PC-9 (cell line): Measurements from ENCODE around the gene ABCD4. TPM values are rescaled to one million over a fixed set of nuclear protein-coding genes. Genes with fewer than 3 reads are reported as not detected.

Source experiments
- BruUV-seq: library from RNA; stranded (reverse); fragments of 400-500 nt; replicated peaks from 2 replicates; lab custom pipeline; 2021; lab: Mats Ljungman, UMichigan
- CTCF ChIA-PET: fragments of 300-600 bp; sonication (Branson Sonifier 250); formaldehyde crosslinking; loops from one replicate; lab custom pipeline; 2022; ENCODE audit warnings: antibody characterized with exemption; lab: Charles Lee
- POLR2A ChIA-PET: fragments of 300-600 bp; sonication (Branson Sonifier 250); formaldehyde crosslinking; loops from one replicate; lab custom pipeline; 2022; ENCODE audit warnings: antibody characterized with exemption; ENCODE audit not compliant: unreplicated experiment; lab: Charles Lee
- DNase-seq, 2 experiments: peaks; one replicate each; pipeline versions ENCODE4 v3.0.0 to v3.0.0-alpha.2; 2015 to 2022; ENCODE audit warnings: mixed read lengths in 1 of 2
- H2AFZ ChIP-seq: fragments of 200-600 bp; sonication (generic); 2 replicates; pipeline ENCODE4 v1.8.1; 2017; ENCODE audit warnings: antibody characterized with exemption
- H3F3A ChIP-seq: fragments of 200-600 bp; sonication (generic); 2 replicates; pipeline ENCODE4 v1.8.1; 2017; ENCODE audit warnings: antibody characterized with exemption, mild to moderate bottlenecking, low read depth; ENCODE audit not compliant: insufficient read depth
- H3K27ac ChIP-seq: fragments of 200-600 bp; sonication (generic); 2 replicates; pipeline ENCODE4 v1.6.1; 2016; ENCODE audit warnings: mixed run types
- H3K27me3 ChIP-seq: fragments of 200-600 bp; sonication (generic); 2 replicates; pipeline ENCODE4 v1.6.1; 2016; ENCODE audit warnings: low read depth, mixed run types; ENCODE audit not compliant: insufficient read depth
- H3K36me3 ChIP-seq: fragments of 200-600 bp; sonication (generic); 2 replicates; pipeline ENCODE4 v1.6.1; 2016; ENCODE audit warnings: low read depth, mixed run types
- H3K4me1 ChIP-seq: fragments of 200-600 bp; sonication (generic); replicated peaks from 2 replicates; pipeline ENCODE4 v1.6.1; 2016; ENCODE audit warnings: mixed run types; ENCODE audit not compliant: insufficient read depth
- H3K4me2 ChIP-seq: fragments of 200-600 bp; sonication (generic); 2 replicates; pipeline ENCODE4 v1.6.1; 2017; ENCODE audit warnings: mixed run types
- H3K4me3 ChIP-seq: fragments of 200-600 bp; sonication (generic); 2 replicates; pipeline ENCODE4 v1.6.1; 2016; ENCODE audit warnings: mixed run types
- H3K79me2 ChIP-seq: fragments of 200-600 bp; sonication (generic); 2 replicates; pipeline ENCODE4 v1.6.1; 2017; ENCODE audit warnings: low read depth, mixed run types
- H3K9me2 ChIP-seq: fragments of 200-600 bp; sonication (generic); 2 replicates; pipeline ENCODE4 v1.8.1; 2017; ENCODE audit warnings: mild to moderate bottlenecking; ENCODE audit not compliant: insufficient read depth
- H3K9me3 ChIP-seq: fragments of 200-600 bp; sonication (generic); 2 replicates; pipeline ENCODE4 v1.8.1; 2016; ENCODE audit warnings: low read depth; ENCODE audit not compliant: insufficient read depth
- H4K20me1 ChIP-seq: fragments of 200-600 bp; sonication (generic); 2 replicates; pipeline ENCODE4 v1.8.1; 2017; ENCODE audit not compliant: insufficient read depth
- CTCF ChIP-seq: fragments of 200-600 bp; sonication (generic); conservative IDR thresholded peaks from 2 replicates; pipeline ENCODE4 v1.6.1; 2017; ENCODE audit warnings: mixed run types, antibody characterized with exemption, mild to moderate bottlenecking, moderate library complexity
- EZH2 ChIP-seq: fragments of 200-600 bp; sonication (generic); IDR thresholded peaks from 2 replicates; pipeline ENCODE4 v1.8.0; 2017; ENCODE audit warnings: antibody characterized with exemption, low read depth
- intact Hi-C: fragments of 100-400 bp; cut with micrococcal nuclease; formaldehyde crosslinking; loops from one replicate; pipeline ENCODE4 v1.10.0; 2022; ENCODE audit not compliant: unreplicated experiment
- total RNA-seq: library from RNA; stranded (reverse); gene quantifications from 2 replicates; pipeline ENCODE4 v1.2.3, GENCODE V29; 2021

Gene ABCD4
- total RNA-seq, 1 experiment from 2014 or later: 150 TPM

- no peaks in the 10 kb centered on the region for H3F3A ChIP-seq
- no peak overlapping the region for H3K27ac ChIP-seq
- H4K20me1 ChIP-seq: no peaks in the 10 kb centered on the region
- POLR2A ChIA-PET: no interaction called here
- no peak overlapping the region for H3K4me2 ChIP-seq
- H2AFZ ChIP-seq: no peak overlapping the region
- DNase-seq: no peak
- no TSS peak for BruUV-seq
- CTCF ChIA-PET: interaction anchor here (0.5 to 1.4 kb wide), 3 partner anchors 11 to 148 kb away, joined by 3 read pairs; no protein-coding TSS in a partner anchor
- 0 out of 2 replicates have a peak, but pooled peaks cover 6% of the 10 kb centered on the region for H3K4me1 ChIP-seq
- no peak overlapping the region for H3K4me3 ChIP-seq
- intact Hi-C loops: loop anchor here (2.0 kb wide), 1 partner anchor 35 kb away; no protein-coding TSS in a partner anchor
- H3K9me3 ChIP-seq: no peaks in the 10 kb centered on the region
- TF ChIP-seq CTCF (no peak), EZH2 (no peak)
- no peaks in the 10 kb centered on the region for H3K9me2 ChIP-seq
- H3K36me3 ChIP-seq: no peaks in the 10 kb centered on the region
- no peaks in the 10 kb centered on the region for H3K79me2 ChIP-seq
- peaks cover 22% of the 10 kb centered on the region for H3K27me3 ChIP-seq
Measured at GRCh38 chr14:74259513-74259912, 43.2 kb downstream of the ABCD4 start.

GRCh38 chr14:74258764-74259035, 44.0 kb downstream of the ABCD4 start:
- no peak overlapping the region for H2AFZ ChIP-seq
- CTCF ChIA-PET: interaction anchor here (0.5 to 1.4 kb wide), 4 partner anchors 12 to 148 kb away, joined by 3 to 4 read pairs (median 3); no protein-coding TSS in a partner anchor

GRCh38 chr14:74257941-74258763, 44.6 kb downstream of the ABCD4 start:
- BruUV-seq: no TSS peak
- peaks cover 22% of the 10 kb centered on the region for H3K27me3 ChIP-seq
- H2AFZ ChIP-seq: peak overlapping the region; percentile 82
- peak overlapping the region; percentile 99 for H3K4me2 ChIP-seq
- no peak overlapping the region for H3K27ac ChIP-seq
- H3K4me1 ChIP-seq: 0 out of 2 replicates have a peak, but pooled peaks cover 6% of the 10 kb centered on the region
- H3K79me2 ChIP-seq: no peaks in the 10 kb centered on the region
- no peak for DNase-seq
- POLR2A ChIA-PET: interaction anchor here (0.7 kb wide), 1 partner anchor 38 kb away, joined by 5 read pairs; no protein-coding TSS in a partner anchor
- no peaks in the 10 kb centered on the region for H3K9me3 ChIP-seq
- no peaks in the 10 kb centered on the region for H3K9me2 ChIP-seq
- H3F3A ChIP-seq: no peaks in the 10 kb centered on the region
- H3K4me3 ChIP-seq: peak overlapping the region; percentile 76
- no peaks in the 10 kb centered on the region for H3K36me3 ChIP-seq
- intact Hi-C loops: loop anchor here (1.0 to 2.0 kb wide), 2 partner anchors 17 to 37 kb away; no protein-coding TSS in a partner anchor
- CTCF ChIA-PET: interaction anchor here (0.6 to 1.4 kb wide), 11 partner anchors 12 to 883 kb away, joined by 3 to 8 read pairs (median 4); no protein-coding TSS in a partner anchor
- peak; percentile 88; the same call in 1 of the 2 replicates for TF ChIP-seq EZH2
- 0 out of 2 replicates have a peak, but pooled peaks have one; percentile 47 for TF ChIP-seq CTCF
- no peaks in the 10 kb centered on the region for H4K20me1 ChIP-seq

More at GRCh38 chr14:74258764-74259035, 44.0 kb downstream of the ABCD4 start:
- Histone ChIP-seq H3K27ac (no peak overlapping the region), H3F3A (no peaks in the 10 kb centered on the region), H3K36me3 (no peaks in the 10 kb centered on the region), H3K27me3 (peaks cover 22% of the 10 kb centered on the region), H4K20me1 (no peaks in the 10 kb centered on the region), H3K4me2 (no peak overlapping the region), H3K9me3 (no peaks in the 10 kb centered on the region), H3K9me2 (no peaks in the 10 kb centered on the region), H3K4me3 (no peak overlapping the region), H3K79me2 (no peaks in the 10 kb centered on the region), H3K4me1 (0 out of 2 replicates have a peak, but pooled peaks cover 6% of the 10 kb centered on the region)
- DNase-seq: no peak
- TF ChIP-seq CTCF: no peak
- no TSS peak for BruUV-seq
- intact Hi-C loops: loop anchor here (1.0 to 2.0 kb wide), 2 partner anchors 17 to 36 kb away; no protein-coding TSS in a partner anchor
- POLR2A ChIA-PET: no interaction called here
